GM18907 (cell line): Measurements from ENCODE around the gene USP54.

Source experiments
- ATAC-seq: cut with Tn5 transposase; IDR thresholded peaks from one replicate; pipeline ENCODE4 v1.9.1; 2021; ENCODE audit warnings: mild to moderate bottlenecking, moderate library complexity; ENCODE audit not compliant: unreplicated experiment

The USP54 gene

GRCh38 chr10:73480158-73480557, 111.0 kb downstream of the USP54 start:
- no peak for ATAC-seq

- no peak for ATAC-seq
Measured at GRCh38 chr10:73478636-73479035, 112.5 kb downstream of the USP54 start.

DNA sequence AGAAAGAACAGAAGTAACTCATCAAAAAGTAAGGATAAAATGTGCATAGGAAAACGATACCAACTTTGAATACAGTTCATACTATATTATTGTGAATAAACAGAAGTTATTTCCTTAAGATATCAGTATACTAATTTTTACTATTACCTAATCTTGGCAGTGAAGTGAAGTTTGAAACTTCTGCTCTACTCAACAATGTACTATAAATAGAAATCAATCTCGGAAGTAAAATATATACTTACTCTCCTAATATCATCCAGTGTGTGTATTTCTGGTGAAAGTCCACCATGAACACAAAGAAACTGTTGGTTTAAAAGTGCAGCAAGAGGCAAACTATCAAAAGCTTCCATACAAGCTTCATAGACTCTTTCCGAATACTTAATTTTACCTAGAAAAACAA, 119.9 kb downstream of the USP54 start:
- ATAC-seq, result no peak

- ATAC-seq, result no peak
Measured at GRCh38 chr10:73469579-73469978, 121.6 kb downstream of the USP54 start.

GRCh38 chr10:73467206-73467605, 123.9 kb downstream of the USP54 start:
- no peak for ATAC-seq

GRCh38 chr10:73465978-73466726, 125.0 kb downstream of the USP54 start:
- no peak for ATAC-seq

- ATAC-seq, result no peak
Measured at GRCh38 chr10:73460897-73461296, 130.2 kb downstream of the USP54 start.

DNA sequence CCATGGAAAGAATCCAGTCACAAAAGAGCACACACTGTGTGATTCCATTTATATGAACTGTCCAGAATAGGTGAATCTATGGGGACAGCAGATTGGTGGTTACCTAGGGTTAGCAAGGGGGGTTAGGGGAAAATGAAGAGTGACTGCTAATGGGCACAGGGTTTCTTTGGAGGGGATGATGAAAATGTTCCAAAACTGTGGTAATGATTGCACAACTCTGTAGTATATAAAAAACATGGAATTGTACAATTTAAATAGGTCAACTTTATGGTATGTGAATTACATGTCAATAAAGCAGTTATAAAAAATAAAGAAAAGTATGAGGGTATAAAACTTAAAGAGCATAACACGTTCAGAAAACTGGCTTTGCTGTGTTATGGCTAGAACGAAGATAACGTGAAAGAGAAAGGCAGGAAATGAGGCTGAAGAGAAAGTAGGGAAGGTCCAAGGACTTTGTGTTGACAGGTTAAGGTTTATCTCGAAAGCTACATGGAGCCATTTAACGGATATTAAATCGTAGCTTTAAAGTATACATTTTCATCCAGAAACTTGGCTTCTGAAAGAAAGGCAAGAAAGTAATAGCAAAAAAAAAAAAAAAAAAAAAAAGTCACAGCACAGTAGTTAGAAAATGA, 131.3 kb downstream of the USP54 start:
- ATAC-seq, result no peak

- ATAC-seq, result no peak
Measured at GRCh38 chr10:73456187-73456890, 134.8 kb downstream of the USP54 start.

GRCh38 chr10:73449113-73449512, 142.0 kb downstream of the USP54 start:
- no peak for ATAC-seq

DNA sequence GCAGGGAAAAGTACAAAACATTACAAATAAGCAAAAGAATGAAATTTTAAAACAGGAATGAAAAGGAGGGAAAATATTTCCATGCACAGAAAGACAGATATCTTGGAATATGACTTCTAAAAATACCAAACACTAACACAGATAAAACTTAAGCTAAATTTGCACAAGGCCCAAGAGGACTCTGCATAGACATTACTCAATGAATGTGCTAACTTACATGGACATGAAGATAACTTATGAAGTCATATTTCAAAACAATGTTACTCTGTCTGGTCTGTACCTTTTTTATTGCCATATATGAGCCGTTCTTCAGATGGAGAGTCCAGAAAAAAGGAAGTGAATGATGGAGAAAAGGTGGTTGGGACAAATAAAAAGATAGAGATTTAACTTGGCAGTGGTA, 142.8 kb downstream of the USP54 start:
- no peak for ATAC-seq
